ENCODE results near the gene PXT1.
"Not testable (repeated sequence)": the region's sequence is repeated elsewhere in the genome, so short reads cannot be mapped to it uniquely, and the experiment has no call there.

The PXT1 gene

GRCh38 chr6:36443471-36444428 is 1.1 kb upstream of the PXT1 start:
- peak in 1 of 2 donors; percentile 30 for DNase-seq

GRCh38 chr6:36442103-36442670 is 467 bp downstream of the PXT1 start:
- DNase-seq = no peak

GRCh38 chr6:36441307-36441894 is 1.3 kb downstream of the PXT1 start:
- peak; percentile 83 to 92 for DNase-seq

- DNase-seq = no peak
Measured at GRCh38 chr6:36436466-36436865, 6.2 kb downstream of the PXT1 start.

DNA sequence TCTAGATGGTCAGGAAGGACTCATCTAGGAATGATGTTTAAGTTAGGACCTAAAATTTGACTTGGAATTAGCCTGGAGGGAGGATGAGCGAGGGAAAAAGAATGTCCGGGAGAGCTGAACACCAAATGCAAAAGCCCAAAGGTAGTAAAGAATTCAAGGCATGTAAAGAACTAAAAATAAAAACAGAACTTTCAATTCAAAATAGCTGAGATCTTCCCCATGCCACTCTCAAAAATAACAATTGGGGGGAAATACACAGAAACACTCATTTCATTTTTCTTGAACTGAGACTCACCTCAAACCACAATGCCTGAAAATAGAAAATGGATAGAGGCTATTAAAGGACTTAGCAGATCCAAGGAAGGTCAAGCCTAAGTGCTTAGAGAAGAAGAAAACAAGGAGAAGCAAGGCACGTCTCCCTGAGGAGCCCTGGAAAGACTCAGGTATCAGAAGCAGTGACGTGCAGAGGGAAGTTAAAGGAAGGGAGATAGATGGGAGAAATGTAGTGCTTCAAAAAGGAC is 10.4 kb downstream of the PXT1 start:
- no peak for DNase-seq

DNA sequence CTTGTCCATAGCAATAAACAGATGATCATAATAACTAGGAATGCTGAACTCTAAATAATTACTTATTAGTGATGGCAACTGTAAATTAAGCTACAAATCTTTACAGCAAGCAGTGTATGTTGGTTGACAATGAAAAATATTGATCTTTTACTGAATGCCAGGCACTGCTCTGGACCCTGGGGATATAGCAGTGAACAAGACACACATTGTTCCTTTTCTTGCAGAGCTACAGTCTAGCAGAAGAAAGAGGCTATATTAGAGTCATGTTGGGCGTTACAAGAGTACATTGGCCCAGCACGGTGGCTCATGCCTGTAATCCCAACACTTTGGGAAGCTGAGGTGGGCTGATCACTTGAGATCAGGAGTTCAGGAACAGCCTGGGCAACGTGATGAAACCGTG is 11.5 kb downstream of the PXT1 start:
- no peak for DNase-seq

DNA sequence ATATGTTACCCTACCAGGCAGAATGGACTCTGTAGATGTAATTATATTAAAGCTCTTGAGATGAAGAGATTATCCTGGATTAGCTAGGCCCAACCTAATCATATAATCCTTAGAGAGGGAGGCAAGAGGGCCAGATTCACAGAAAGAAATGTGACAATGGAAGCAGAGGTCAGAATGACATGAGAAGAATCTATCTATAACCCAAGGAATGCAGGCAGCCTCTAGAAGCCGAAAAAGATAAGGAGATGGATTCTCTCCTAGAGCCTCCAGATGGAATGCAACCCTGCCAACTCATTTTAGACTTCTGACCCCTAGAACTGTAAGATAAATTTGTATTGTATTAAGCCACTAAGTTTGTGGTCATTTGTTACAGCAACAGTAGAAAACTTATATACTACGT is 12.3 kb downstream of the PXT1 start:
- DNase-seq = no peak

GRCh38 chr6:36428911-36429310 is 13.7 kb downstream of the PXT1 start:
- DNase-seq = no peak

DNA sequence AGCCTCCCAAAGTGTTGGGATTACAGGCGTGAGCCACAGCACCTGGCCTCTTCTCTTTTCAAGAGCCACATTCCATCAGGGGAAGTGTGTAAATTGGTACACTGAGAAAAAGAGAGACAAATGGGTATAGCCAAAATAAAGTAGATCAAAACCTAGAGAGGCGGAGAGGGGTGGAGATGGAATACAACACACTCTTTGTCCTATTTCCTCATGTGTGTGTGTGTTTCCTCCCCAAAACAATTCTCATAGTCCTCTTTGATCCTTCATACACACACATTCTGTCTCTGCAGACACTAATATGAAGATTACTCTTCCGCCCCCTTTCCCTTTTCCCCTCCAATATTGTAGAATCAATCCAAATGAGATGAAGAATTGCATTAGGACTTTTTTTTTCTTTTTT is 16.0 kb downstream of the PXT1 start:
- no peak for DNase-seq

GRCh38 chr6:36423101-36423824 is 19.4 kb downstream of the PXT1 start:
- DNase-seq = peak; percentile 98

DNA sequence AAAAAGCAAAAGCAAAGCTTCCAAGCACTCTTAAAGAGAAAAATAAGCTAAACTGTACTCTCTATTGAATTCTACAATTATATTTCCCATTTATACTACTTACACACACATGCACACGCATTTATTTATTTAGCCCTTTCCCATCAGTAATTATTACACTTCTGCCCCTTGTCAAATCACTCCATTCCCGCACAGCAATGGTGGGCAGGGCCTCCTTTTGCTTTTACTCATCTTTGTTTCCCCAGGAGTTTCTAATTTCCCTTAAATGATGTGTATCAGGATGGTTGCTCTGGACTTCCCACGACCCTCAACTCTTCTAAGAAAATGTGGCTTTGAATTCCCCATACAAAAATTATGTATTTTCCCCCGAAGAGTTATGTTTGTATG is 19.9 kb downstream of the PXT1 start:
- DNase-seq = peak in 1 of 2 donors; percentile 3

DNA sequence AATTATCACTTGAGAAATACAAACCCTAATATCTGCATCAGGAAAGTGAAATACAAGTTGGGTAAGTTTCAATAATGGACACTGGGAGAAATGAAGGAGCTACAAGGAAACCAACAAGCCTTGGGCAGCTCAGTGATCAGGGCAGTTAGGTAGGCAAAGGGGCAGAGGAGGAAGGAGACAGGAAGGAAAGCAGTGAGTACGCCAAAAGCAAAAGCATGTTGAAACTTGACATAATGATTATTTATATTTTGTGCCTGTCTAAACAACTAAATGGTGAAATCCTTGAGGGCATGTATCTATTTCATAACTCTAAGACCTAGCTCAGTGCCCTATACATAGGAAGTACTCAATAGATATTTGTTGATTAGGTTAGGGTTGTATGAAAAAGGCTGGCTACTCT is 23.3 kb downstream of the PXT1 start:
- DNase-seq = no peak

DNA sequence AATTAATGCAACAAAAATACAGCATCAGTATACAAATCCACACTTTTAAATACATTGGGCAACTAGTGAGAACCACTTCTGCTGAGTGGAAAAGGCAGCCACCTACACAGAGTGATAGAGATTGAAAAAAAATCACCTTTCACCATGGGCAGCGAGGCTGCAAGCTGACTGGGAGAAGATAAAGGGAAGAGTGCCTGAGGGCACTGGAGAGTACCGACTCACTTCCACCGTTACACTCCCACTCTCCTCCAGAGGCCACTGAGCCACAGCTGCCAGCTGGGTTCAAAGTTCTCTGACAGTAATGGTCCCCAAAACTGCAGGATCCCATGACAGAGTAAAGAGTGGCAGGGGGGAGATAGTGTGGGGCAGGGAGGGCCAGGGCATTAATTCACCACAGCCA is 24.1 kb downstream of the PXT1 start:
- no peak for DNase-seq

DNA sequence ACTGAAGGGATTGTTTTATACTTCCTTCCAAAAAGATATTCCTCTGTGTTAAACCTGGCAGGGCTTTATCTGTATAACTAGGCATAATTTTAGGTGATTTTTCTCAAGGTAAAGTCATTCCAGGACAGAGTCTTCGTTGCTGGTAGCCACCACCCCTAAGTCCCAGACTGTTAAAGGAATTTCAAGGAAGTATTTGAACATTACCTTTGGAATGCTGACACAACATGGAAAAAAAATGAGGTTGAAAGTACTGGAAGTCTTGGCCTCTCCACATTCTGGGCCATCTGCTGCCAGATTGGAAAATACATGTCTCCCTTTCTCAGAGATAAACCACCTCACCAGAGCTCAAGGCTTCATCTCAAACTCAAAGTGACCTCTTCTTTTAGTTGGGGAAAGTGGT is 28.2 kb downstream of the PXT1 start:
- no peak for DNase-seq

DNA sequence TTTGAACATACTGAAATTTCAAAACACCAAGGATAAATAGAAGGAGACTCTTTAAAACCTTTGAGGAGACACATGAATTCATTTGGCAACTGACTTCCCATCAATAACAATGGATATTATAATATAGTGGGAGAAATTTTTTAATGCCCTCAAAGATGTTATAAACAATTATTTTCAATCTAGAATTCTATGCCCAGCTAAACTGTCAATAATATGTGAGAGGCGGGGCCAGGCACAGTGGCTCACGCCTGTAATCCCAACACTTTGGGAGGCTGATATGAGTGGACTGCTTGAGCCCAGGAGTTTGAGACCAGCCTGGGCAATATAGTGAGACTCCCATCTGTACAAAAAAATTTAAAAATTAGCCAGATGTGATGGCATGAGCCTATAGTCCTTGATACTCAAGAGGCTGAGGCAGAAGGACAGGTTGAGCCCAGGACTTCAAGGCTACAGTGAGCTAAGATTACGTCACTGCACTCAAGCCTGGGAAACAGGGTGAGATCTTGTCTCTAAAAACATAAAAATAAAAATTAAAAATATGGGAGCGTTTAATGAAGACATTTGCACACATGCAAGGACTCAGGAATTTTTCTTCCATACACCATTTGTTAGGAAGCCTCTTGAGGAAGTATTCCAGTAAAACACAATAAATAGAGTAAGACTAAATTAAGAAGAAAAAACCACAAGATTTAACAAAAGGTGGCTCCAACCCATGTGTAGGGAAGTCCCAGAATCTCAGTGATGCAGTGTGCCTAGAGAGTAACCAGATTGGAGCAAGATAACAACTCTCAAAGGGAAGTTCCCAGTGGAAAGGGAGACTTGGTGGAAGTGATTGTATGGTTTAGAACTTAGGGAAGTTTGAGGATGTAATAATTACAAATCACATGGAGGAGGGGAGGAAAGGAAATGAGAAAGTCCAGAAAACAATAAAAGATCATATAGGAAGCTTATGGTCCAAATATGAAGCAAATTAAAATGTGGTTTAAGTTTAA is 28.9 kb downstream of the PXT1 start:
- DNase-seq = no peak

- not testable (repeated sequence) for DNase-seq
Measured at GRCh38 chr6:36409718-36410117, 32.9 kb downstream of the PXT1 start.

GRCh38 chr6:36404164-36404563 is 38.5 kb downstream of the PXT1 start:
- DNase-seq = no peak

DNA sequence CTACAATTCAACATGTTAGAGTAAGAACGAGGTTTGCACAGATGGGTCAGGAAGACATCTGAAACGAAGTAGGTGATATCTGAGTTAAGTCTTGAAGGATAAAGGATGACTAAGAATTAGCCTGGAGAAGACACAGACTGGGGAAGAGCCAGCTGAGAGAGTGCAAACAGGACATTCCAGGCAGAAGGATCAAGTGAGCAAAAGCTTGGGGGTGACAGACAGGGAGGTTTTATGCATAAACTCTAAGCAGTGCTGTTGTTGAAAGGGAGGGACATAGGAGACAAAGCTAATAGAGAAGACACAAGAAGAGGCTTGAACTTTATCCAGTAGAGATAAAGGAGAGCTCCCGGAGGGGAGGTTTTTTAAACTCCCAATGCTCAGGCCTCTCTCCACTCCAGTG is 40.2 kb downstream of the PXT1 start:
- DNase-seq = no peak

DNA sequence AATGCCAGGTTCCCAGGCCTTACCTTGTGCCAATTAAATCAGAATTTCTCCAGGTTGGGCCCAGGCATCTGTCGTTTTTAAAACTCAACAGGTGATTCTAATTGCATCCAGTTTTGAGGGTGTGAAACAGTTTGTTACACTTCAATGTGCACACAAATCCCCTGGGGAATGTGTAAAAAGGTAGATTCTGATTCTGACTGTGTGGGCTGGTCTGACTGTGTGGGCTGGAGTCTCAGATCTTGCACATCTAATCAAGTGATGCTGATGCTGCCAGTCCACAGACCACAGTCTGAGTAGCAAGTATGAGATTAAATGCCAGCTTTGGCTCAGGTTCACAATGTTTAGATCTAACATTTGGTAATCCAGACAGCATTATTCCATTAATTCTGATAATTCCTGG is 42.7 kb downstream of the PXT1 start:
- no peak for DNase-seq

GRCh38 chr6:36392621-36393020 is 50.0 kb downstream of the PXT1 start:
- no peak for DNase-seq

GRCh38 chr6:36389353-36389752 is 53.3 kb downstream of the PXT1 start:
- no peak for DNase-seq
